Muscle layer of duodenum (tissue), 2 donors: ENCODE measurements around the gene ARPC5.

Experiments used
- H3K27ac ChIP-seq: one replicate; pipeline ENCODE4 v1.7.0; 2013; ENCODE audit warnings: mild to moderate bottlenecking, low read length
- H3K27me3 ChIP-seq: one replicate; pipeline ENCODE4 v1.7.0; 2013; ENCODE audit warnings: low read depth, mild to moderate bottlenecking, control low read depth, low read length
- H3K36me3 ChIP-seq, 2 donors: one replicate each; pipeline ENCODE4 v1.7.0; 2013; ENCODE audit warnings: low read length in 2 of 2, control low read depth in 1 of 2, mild to moderate bottlenecking in 1 of 2; ENCODE audit not compliant: insufficient read depth in 2 of 2, control insufficient read depth in 1 of 2
- H3K4me1 ChIP-seq, 2 donors: one replicate each; pipeline ENCODE4 v1.7.0; 2013; ENCODE audit warnings: low read length in 2 of 2, mild to moderate bottlenecking in 2 of 2, control low read depth in 1 of 2, moderate library complexity in 1 of 2; ENCODE audit not compliant: insufficient read depth in 2 of 2, control insufficient read depth in 1 of 2
- H3K4me3 ChIP-seq, 2 donors: one replicate each; pipeline ENCODE4 v1.7.0; 2013; ENCODE audit warnings: low read length in 2 of 2, low read depth in 1 of 2, mild to moderate bottlenecking in 1 of 2
- H3K9me3 ChIP-seq, 2 donors: one replicate each; pipeline ENCODE4 v1.7.0; 2013; ENCODE audit warnings: low read length in 2 of 2, control low read depth in 1 of 2, mild to moderate bottlenecking in 1 of 2; ENCODE audit not compliant: control insufficient read depth in 1 of 2
- donor health status: healthy.

Gene ARPC5

DNA sequence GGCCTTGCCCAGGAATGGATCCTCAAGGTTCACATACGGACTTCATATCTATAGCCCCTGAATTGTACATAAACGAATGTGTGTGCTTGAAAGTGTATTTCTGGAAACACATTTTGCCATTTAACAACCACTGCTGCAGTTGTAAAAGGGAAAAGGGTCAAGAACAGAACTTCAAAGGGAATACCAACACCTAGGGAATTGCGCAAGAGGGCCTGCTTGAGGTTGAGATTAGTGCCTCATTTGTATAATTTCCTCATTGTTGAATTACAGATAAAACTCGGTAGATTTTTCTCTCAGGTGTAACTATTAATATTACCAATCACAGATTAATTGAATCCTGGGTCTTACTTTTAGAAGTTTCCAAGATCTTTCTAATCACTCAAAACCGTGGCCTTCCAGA, 51.4 kb downstream of the ARPC5 start:
- Histone ChIP-seq H3K27me3 (no peaks in the 10 kb centered on the region), H3K4me3 (no peak overlapping the region), H3K27ac (no peak overlapping the region), H3K4me1 (peaks cover 0 to 5% of the 10 kb centered on the region in 2 donors), H3K9me3 (no peaks in the 10 kb centered on the region), H3K36me3 (no peaks in the 10 kb centered on the region)

DNA sequence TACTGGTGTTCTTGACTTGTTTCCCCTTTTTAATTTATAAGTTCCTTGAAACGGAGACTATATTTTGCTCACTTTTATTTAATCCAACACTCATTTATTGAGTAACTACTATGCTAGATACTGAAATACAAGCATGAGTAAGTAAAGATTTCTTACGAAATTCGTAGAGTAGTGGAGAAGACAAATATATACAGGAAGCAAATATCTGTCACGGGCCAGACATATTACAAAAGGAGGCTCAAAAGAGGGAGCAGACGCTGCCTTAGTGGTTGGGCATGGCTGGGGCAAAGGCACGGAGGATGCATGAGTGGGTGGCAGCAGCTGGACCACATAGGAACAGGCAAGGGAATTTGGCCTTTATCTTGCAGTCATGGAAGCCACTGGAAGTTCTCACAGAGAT, 52.1 kb downstream of the ARPC5 start:
- Histone ChIP-seq H3K27ac (no peak overlapping the region), H3K36me3 (no peaks in the 10 kb centered on the region), H3K27me3 (no peaks in the 10 kb centered on the region), H3K4me3 (no peak overlapping the region), H3K9me3 (no peaks in the 10 kb centered on the region), H3K4me1 (peaks cover 0 to 5% of the 10 kb centered on the region in 2 donors)

DNA sequence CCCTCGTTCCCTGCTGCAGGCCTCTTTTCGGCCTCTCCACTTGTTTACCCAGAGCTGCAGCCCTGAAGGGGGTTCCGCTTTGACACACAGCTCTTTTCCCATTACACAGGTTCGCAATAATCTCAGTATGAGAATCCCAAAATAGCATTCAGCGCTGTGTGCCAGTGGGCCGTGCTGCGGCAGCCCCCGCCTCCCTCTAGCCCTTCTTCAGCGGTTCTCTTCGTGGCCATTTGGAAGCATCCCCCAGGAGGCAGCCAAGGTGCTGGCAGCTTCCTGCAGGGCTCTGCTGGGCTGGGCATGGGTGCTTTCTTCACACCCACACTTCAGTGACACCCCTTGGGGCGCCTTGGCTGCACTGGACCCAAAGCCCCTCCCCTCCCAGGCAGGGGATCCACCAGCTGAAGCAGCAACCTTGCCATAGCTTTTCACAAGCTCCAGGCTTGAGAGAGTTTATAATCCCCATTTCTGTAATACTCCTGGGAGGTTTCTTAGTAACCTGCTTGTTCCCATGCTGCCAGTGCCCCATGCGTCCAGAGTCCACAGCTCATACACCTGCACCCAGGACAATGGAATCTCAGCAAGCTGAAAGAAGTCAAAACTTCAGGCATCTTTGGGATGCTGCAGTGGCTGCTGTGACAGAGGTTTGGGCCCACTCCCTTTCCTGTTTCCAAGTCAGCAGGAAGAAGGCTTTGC, 53.4 kb downstream of the ARPC5 start:
- Histone ChIP-seq H3K4me1 (peaks cover 0 to 5% of the 10 kb centered on the region in 2 donors), H3K4me3 (no peak overlapping the region), H3K27me3 (no peaks in the 10 kb centered on the region), H3K36me3 (no peaks in the 10 kb centered on the region), H3K9me3 (no peaks in the 10 kb centered on the region), H3K27ac (no peak overlapping the region)

DNA sequence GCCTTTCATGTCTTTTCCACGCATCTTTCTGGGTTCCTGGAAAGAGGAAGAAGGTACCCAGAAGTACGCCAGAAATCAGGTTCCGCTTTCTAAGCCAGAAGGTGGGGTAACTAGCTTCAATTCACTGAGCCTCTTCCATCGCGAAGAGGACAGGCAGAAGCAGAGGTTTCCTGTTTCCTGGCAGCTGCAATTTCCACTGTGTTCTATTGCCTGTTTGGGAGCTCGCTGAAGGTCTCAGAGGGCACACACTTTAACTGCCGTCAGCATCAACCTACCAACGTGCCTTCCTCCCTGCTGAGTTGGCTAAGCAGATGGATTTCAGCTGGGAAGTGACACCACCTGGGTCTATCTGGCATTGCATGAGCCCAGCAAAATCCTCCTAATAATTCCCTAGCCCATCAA, 55.3 kb downstream of the ARPC5 start:
- H3K36me3 ChIP-seq = no peaks in the 10 kb centered on the region
- no peaks in the 10 kb centered on the region for H3K9me3 ChIP-seq
- no peaks in the 10 kb centered on the region for H3K27me3 ChIP-seq
- peaks cover 0 to 5% of the 10 kb centered on the region in 2 donors for H3K4me1 ChIP-seq
- H3K27ac ChIP-seq = no peak overlapping the region
- no peak overlapping the region for H3K4me3 ChIP-seq

DNA sequence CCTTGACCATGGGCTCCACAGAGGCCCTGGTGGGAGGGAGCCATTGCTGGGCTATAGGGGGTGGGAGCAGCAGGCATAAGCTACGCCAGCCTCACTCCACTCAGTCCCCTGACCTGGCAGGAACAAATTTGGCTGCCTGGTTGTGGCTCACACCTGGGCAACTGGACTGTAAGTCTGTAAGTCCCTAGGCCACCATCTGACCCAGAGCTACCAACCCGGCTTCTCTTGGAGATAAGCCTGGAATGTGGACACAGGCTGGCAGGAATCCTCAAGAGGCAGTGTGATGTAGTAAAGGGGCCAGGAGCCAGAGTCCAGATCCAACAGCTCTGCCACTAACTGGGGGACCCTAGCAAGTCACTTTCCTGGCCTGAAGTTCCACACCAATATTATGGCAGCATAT, 56.7 kb downstream of the ARPC5 start:
- Histone ChIP-seq H3K4me1 (peaks cover 0 to 5% of the 10 kb centered on the region in 2 donors), H3K9me3 (no peaks in the 10 kb centered on the region), H3K27ac (no peak overlapping the region), H3K27me3 (no peaks in the 10 kb centered on the region), H3K4me3 (no peak overlapping the region), H3K36me3 (no peaks in the 10 kb centered on the region)

DNA sequence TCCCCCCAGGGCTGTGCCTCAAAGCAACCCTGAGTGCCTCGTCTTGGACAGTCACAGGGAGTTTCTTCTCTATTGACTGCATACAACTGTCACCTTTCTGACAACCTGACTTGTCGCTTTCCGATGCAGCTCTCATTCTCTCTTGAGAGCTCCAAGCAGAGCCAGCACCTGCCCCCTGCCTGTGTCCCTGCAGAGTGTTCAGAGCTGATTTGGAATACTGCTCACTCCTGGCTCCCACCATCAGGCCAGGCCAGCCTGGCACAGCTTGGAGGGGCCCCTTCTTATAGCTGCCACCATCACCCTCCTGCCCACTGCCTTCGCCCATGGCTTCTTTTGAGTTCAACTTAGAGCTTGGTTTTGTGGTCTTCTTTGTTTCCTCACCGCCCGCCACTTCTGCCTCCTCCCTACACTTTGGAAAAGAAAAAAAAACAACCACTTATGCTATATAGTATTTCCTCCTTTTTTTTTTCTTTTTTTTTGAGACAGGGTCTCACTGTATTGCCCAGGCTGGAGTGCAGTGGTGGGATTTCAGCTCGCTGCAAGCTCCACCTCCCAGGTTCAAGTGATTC, 57.6 kb downstream of the ARPC5 start:
- no peak overlapping the region for H3K27ac ChIP-seq
- H3K27me3 ChIP-seq = no peaks in the 10 kb centered on the region
- H3K36me3 ChIP-seq = no peaks in the 10 kb centered on the region
- no peaks in the 10 kb centered on the region for H3K9me3 ChIP-seq
- peaks cover 0 to 5% of the 10 kb centered on the region in 2 donors for H3K4me1 ChIP-seq
- H3K4me3 ChIP-seq = no peak overlapping the region

DNA sequence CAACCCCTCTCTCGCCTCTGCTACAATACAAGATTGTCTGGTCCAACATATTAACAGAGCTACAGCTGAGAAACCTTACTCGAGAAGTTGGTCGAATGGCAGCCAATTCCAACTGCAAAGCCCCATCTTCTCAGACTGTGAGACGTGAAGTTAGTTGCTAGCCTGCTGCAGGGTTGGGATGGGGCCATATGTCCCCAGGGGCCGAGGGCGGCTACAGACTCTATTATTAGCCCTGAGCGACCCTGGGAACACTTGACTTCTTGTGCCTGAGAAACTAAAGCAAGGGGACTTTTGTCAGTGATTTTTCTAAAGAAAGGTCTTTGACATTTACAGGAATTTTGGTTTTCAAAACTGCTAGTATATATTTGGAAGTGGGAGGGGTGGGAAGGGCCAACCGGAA, 59.0 kb downstream of the ARPC5 start:
- no peak overlapping the region for H3K27ac ChIP-seq

DNA sequence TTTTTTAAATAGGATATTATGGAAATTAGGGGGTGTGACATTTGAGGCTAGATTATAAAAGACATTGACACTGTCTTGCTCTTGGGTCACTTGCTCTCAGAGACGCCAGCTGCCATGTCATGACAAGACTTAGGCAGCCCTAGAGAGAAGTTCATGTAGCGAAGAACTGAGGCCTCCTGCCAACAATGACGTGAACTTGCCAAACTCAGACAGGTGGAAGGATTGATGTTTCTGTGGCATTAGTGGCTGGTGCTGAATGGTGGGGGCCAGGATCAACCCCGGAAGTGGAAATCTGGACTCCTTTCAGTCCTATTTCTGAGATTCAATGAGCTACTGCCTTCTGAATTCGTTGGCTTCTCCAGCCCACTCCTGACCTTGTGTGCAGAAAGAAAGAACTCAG, 60.0 kb downstream of the ARPC5 start:
- no peaks in the 10 kb centered on the region for H3K36me3 ChIP-seq
- H3K9me3 ChIP-seq = no peaks in the 10 kb centered on the region
- H3K4me3 ChIP-seq = no peak overlapping the region
- no peak overlapping the region for H3K27ac ChIP-seq
- H3K4me1 ChIP-seq = no peaks in the 10 kb centered on the region
- no peaks in the 10 kb centered on the region for H3K27me3 ChIP-seq

More for the DNA sequence above, 59.0 kb downstream of the ARPC5 start:
- Histone ChIP-seq H3K4me3 (no peak overlapping the region), H3K9me3 (no peaks in the 10 kb centered on the region), H3K4me1 (no peaks in the 10 kb centered on the region), H3K27me3 (no peaks in the 10 kb centered on the region), H3K36me3 (no peaks in the 10 kb centered on the region)

DNA sequence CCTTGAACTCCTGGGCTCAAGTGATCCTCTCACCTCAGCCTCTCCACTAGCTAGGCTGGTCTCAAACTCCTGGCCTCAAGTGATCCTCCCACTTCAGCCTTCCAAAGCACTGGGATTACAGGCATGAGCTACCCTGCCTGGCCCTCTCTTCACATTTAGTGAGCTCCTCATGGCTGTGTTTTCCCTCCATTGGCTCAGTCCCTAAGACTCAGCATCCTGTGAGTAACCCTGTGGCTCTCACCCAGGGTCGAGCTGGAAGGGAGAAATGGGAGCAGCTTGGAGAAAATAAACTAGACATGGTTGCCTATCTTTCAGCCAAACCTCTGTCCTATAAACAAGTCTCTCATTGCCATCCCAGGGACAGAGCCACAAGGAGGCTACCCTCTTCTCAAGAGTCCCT, 62.9 kb downstream of the ARPC5 start:
- no peaks in the 10 kb centered on the region for H3K9me3 ChIP-seq
- no peaks in the 10 kb centered on the region for H3K4me1 ChIP-seq
- no peaks in the 10 kb centered on the region for H3K27me3 ChIP-seq
- H3K4me3 ChIP-seq = no peak overlapping the region
- no peaks in the 10 kb centered on the region for H3K36me3 ChIP-seq
- H3K27ac ChIP-seq = no peak overlapping the region

DNA sequence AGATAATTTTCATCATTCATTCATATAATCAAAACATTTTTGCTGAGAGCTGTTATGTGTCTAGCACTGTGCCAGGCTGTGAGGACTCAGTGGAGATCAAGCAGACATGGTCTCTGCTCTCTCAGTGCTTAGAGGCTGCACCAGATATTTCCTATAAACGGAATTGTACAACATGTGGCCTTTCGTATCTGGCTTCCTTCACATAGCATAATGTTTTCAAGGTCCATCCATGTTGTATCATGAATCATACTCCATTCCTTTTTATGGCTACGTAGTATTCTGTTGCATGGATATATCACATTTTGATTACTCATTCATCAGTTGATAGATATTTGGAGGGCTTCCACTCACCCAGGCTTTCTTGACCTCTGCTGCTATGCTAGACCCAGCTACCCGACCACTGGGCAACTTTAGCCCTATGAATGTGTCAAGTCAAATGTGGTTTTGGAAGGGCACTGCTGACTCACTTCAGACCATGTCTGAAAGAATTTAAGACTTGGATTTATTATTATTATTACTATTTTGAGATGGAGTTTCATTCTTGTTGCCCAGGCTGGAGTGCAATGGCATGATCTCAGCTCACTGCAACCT, 63.8 kb downstream of the ARPC5 start:
- Histone ChIP-seq H3K9me3 (no peaks in the 10 kb centered on the region), H3K27ac (no peak overlapping the region), H3K4me3 (no peak overlapping the region), H3K36me3 (no peaks in the 10 kb centered on the region), H3K27me3 (no peaks in the 10 kb centered on the region), H3K4me1 (peaks cover 0 to 7% of the 10 kb centered on the region in 2 donors)
